ENCODE results near the gene TMEM42. TPM values are rescaled to one million over a fixed set of nuclear protein-coding genes. Genes with fewer than 3 reads are reported as not detected.

The TMEM42 gene
- total and polyA plus RNA-seq, 2 experiments from 2014 or later, result 7.4 to 13.3 TPM

DNA sequence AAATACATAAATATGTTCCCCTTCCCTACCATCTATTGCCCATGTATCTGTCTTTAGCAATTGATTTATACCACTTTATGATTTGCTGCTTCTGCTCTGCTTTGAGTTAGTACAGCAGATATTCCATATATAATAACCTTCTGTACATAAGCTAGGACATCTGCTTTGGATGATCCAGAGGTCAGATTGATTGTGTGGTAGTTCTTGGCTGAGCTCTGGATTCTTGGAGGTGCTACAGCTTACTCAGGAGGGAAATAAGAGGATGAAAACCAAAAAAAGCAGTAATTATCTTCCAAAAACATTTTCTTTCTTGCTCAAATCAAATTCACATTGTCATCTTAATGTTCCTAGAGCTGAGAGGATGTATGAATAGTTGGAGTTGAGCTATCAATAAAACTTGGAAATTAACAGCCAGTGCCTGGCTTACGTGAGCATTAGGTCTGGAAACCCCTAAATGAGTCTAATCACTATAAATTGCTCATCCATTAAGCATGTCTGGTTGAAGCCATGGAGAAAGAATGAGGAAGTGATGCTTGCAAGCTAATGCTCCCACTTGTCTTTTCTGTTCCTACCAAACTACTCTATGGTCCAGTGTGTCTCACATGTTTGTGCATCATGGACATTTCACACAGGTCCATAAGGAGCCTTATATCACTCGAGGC lies 36.3 kb upstream of the TMEM42 start (continued):
- TF ChIP-seq, protein P1, sequence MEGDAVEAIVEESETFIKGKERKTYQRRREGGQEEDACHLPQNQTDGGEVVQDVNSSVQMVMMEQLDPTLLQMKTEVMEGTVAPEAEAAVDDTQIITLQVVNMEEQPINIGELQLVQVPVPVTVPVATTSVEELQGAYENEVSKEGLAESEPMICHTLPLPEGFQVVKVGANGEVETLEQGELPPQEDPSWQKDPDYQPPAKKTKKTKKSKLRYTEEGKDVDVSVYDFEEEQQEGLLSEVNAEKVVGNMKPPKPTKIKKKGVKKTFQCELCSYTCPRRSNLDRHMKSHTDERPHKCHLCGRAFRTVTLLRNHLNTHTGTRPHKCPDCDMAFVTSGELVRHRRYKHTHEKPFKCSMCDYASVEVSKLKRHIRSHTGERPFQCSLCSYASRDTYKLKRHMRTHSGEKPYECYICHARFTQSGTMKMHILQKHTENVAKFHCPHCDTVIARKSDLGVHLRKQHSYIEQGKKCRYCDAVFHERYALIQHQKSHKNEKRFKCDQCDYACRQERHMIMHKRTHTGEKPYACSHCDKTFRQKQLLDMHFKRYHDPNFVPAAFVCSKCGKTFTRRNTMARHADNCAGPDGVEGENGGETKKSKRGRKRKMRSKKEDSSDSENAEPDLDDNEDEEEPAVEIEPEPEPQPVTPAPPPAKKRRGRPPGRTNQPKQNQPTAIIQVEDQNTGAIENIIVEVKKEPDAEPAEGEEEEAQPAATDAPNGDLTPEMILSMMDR (conservative IDR thresholded peaks at IDR 0.05; ENCODE audit: low read depth in 2 of 2), result no peak

DNA sequence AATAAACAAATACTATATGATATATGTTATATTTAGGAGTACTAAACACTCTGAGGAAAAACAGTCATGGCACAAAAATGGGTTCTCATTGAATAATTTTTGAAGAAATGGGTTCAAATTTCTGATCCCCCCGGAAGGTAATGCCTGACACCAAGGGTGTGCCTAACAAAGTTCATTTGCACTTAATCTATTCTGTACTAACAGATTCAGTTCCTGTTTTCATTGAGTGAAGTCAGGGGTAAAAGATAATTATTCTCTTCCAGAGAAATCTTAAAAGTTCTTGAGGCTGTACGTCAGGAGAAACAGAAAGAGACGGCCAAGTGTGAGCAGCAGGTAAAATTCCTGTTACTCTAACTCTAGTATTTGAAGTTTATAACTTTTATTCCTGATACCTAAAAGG lies 34.5 kb upstream of the TMEM42 start:
- Mint-ChIP-seq H3K4me1 (no peaks in the 10 kb centered on the region), H3K36me3 (ENCODE audit: low read depth) (peaks cover 73% of the 10 kb centered on the region), H3K4me3 (no peak overlapping the region), H3K27me3 (ENCODE audit: insufficient read depth, low read depth, poor library complexity) (no peaks in the 10 kb centered on the region), H3K9me3 (peaks cover 15% of the 10 kb centered on the region), H3K27ac (no peak overlapping the region)
- no peaks in the 10 kb centered on the region for H3K9me2 ChIP-seq (ENCODE audit: insufficient read depth)
- H3F3A ChIP-seq (replicated peaks; ENCODE audit: low read depth), result no peaks in the 10 kb centered on the region
- no peak overlapping the region for H3K4me3 ChIP-seq
- no peak overlapping the region for H3K27ac ChIP-seq (ENCODE audit: low read depth)
- TF ChIP-seq CREB1 (CRISPR knock-in tag; IDR thresholded peaks at IDR 0.05; ENCODE audit: low read depth) (no peak), JUNB (IDR thresholded peaks at IDR 0.05; ENCODE audit: unreplicated experiment) (no peak), STAT1 (IDR thresholded peaks at IDR 0.05; ENCODE audit: unreplicated experiment) (no peak), EZH2 (IDR thresholded peaks at IDR 0.05; ENCODE audit: low read depth, unreplicated experiment) (no peak), POLR2AphosphoS5 (IDR thresholded peaks at IDR 0.05; ENCODE audit: low read depth) (no peak), ZNF331 (CRISPR knock-in tag; IDR thresholded peaks at IDR 0.05; ENCODE audit: low read depth) (no peak)
- TF ChIP-seq, protein P2, sequence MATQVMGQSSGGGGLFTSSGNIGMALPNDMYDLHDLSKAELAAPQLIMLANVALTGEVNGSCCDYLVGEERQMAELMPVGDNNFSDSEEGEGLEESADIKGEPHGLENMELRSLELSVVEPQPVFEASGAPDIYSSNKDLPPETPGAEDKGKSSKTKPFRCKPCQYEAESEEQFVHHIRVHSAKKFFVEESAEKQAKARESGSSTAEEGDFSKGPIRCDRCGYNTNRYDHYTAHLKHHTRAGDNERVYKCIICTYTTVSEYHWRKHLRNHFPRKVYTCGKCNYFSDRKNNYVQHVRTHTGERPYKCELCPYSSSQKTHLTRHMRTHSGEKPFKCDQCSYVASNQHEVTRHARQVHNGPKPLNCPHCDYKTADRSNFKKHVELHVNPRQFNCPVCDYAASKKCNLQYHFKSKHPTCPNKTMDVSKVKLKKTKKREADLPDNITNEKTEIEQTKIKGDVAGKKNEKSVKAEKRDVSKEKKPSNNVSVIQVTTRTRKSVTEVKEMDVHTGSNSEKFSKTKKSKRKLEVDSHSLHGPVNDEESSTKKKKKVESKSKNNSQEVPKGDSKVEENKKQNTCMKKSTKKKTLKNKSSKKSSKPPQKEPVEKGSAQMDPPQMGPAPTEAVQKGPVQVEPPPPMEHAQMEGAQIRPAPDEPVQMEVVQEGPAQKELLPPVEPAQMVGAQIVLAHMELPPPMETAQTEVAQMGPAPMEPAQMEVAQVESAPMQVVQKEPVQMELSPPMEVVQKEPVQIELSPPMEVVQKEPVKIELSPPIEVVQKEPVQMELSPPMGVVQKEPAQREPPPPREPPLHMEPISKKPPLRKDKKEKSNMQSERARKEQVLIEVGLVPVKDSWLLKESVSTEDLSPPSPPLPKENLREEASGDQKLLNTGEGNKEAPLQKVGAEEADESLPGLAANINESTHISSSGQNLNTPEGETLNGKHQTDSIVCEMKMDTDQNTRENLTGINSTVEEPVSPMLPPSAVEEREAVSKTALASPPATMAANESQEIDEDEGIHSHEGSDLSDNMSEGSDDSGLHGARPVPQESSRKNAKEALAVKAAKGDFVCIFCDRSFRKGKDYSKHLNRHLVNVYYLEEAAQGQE (IDR thresholded peaks at IDR 0.05; ENCODE audit: unreplicated experiment), result no peak
- peaks cover 54% of the 10 kb centered on the region for H3K36me3 ChIP-seq (ENCODE audit: insufficient read depth)
- H3K4me1 ChIP-seq (ENCODE audit: insufficient read depth), result no peaks in the 10 kb centered on the region
- DNase-seq (ENCODE audit: low spot score), result no peak
- H2AFZ ChIP-seq, result no peak overlapping the region
- H4K20me1 ChIP-seq (replicated peaks; ENCODE audit: insufficient read depth), result no peaks in the 10 kb centered on the region
- no peak overlapping the region for H3K4me2 ChIP-seq
- H3K27me3 ChIP-seq (ENCODE audit: insufficient read depth), result no peaks in the 10 kb centered on the region
- ATAC-seq, result no peak
- no peaks in the 10 kb centered on the region for H3K79me2 ChIP-seq (replicated peaks; ENCODE audit: insufficient read depth)

DNA sequence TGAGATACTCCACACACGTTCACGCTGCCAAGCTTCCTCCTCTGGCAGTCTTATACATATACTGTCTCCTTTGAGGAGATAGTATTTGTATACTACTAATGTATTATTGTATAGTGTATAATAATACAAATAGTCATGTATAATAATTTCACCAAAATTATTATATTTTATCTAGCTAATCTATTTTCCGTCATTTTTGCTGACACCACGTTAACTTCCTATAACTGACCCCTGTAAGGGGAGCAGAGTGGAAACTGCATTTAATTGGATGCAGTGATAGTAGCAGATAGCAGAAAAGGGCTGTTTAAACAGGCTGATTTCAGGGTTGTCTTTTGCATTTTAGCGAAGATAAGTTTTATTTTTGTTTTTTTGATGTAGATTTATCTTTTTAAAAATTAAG lies 30.5 kb upstream of the TMEM42 start:
- no peak overlapping the region for H3K4me3 Mint-ChIP-seq
- Histone ChIP-seq H3F3A (replicated peaks; ENCODE audit: low read depth) (no peaks in the 10 kb centered on the region), H3K36me3 (ENCODE audit: insufficient read depth) (peaks cover 47% of the 10 kb centered on the region), H3K4me2 (no peak overlapping the region), H2AFZ (no peak overlapping the region), H3K27me3 (ENCODE audit: insufficient read depth) (no peaks in the 10 kb centered on the region), H3K27ac (ENCODE audit: low read depth) (no peak overlapping the region), H3K4me1 (ENCODE audit: insufficient read depth) (no peaks in the 10 kb centered on the region), H3K9me2 (ENCODE audit: insufficient read depth) (no peaks in the 10 kb centered on the region), H4K20me1 (replicated peaks; ENCODE audit: insufficient read depth) (no peaks in the 10 kb centered on the region), H3K4me3 (no peak overlapping the region), H3K79me2 (replicated peaks; ENCODE audit: insufficient read depth) (no peaks in the 10 kb centered on the region)
- no peak for ATAC-seq
- no peaks in the 10 kb centered on the region for H3K4me1 Mint-ChIP-seq
- TF ChIP-seq ZNF114 (CRISPR knock-in tag; IDR thresholded peaks at IDR 0.05) (no peak), EZH2 (IDR thresholded peaks at IDR 0.05; ENCODE audit: low read depth, unreplicated experiment) (no peak)
- H3K36me3 Mint-ChIP-seq (ENCODE audit: low read depth), result peaks cover 56% of the 10 kb centered on the region
- no peak for DNase-seq (ENCODE audit: low spot score)
- H3K27me3 Mint-ChIP-seq (ENCODE audit: insufficient read depth, low read depth, poor library complexity), result no peaks in the 10 kb centered on the region
- H3K9me3 Mint-ChIP-seq, result peaks cover 5% of the 10 kb centered on the region; the same call in 1 of the 3 replicates
- H3K27ac Mint-ChIP-seq, result no peak overlapping the region

Data from GM23338 (cell line).